ENCODE measurements around the gene TAOK1.
A peak's percentile ranks its signal among the peaks of the same experiment; 100 is the strongest.
"Not testable (repeated sequence)": the region's sequence is repeated elsewhere in the genome, so short reads cannot be mapped to it uniquely, and the experiment has no call there.

The TAOK1 gene

GRCh38 chr17:29555840-29556239 is 165.7 kb downstream of the TAOK1 start:
- no peak for DNase-seq

GRCh38 chr17:29557085-29557738 is 167.0 kb downstream of the TAOK1 start:
- DNase-seq = no peak

GRCh38 chr17:29557739-29558116 is 167.6 kb downstream of the TAOK1 start:
- no peak for DNase-seq

GRCh38 chr17:29558139-29558538 is 168.0 kb downstream of the TAOK1 start:
- not testable (repeated sequence) for DNase-seq

GRCh38 chr17:29559640-29560039 is 169.5 kb downstream of the TAOK1 start:
- peak; percentile 67 for DNase-seq

DNA sequence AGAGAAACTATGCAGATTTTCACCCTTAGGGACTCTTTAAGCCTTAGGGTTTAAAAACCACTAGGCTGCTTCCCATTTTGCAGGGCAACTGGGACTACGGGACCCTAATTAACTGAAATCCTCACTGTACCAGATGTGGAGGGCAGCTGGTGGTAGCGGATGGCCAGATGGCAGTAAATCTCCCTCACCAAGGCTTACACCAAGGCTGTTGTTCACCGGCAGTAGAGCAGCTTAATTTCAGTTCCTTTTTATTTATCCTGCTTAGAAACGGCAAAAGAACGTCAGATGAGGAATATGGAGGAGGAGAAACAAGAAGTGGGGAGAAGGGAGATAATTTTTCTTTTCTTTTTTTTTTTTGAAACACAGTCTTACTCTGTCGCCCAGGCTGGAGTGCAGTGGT is 170.2 kb downstream of the TAOK1 start:
- DNase-seq = peak; percentile 81

DNA sequence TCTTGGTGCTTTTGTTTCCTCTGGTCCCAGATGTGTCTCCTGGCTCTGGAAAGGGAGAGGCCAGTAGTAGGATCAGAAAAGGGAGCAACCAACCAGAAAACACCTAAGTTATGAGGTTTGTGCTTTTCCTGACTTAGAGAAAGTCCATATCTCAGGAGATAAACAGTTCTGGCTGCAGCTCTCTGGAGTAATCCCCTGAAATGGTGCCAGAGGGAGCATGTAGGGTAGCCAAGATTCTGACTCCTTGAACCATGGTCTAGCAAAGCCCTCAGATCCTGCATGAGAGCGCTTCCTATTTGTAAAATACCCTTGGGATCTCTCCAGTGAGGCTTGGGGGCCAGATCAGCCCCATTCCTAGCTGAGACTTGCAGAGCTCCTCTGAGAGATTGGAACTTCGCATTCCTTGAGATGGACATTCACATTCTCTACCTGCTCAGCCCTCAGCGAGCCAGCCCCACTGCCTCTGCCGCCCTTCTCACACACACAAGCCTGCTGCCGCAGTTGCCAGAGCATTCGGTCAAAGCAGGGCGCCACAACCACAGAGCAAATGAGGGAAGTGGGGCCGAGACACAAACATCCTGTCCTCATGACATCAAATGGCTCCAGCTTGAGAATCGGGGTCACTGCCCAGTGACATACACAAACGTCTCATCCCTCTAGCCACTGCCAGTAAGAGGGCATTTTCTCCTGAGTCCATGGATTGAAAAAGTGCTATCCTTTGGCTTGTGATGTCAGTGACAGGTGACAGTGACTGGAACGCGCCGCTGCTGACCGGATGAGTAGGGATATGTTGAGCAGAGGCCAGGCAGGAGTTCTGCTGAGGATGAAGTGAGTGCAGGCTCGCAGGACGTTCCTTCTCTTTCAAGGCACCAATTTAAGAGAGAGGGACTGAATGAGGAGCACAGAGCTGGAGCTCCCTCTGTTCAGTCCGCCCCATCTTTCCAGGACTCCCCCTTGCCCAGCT is 171.7 kb downstream of the TAOK1 start:
- DNase-seq = no peak

- DNase-seq = no peak
Measured at GRCh38 chr17:29562615-29563014, 172.5 kb downstream of the TAOK1 start.

DNA sequence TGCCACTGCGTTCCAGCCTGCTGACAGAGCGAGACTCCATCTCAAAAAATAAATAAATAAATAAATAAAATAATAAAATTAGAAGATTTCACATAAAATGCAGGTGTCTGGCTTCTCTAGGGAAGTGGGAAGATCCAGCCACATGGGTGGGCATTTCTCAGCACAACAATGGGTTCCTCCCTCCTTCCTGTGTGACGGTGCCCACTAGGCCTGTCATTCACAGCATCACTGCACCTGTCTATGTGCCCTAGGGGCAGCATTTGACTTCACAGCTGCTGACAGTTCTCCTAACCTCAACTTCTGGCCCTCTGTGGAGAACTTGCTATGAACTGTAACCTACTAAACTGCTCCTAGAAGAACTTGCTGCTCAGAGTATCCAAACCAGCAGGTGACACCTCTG is 173.7 kb downstream of the TAOK1 start:
- peak; percentile 36 for DNase-seq

DNA sequence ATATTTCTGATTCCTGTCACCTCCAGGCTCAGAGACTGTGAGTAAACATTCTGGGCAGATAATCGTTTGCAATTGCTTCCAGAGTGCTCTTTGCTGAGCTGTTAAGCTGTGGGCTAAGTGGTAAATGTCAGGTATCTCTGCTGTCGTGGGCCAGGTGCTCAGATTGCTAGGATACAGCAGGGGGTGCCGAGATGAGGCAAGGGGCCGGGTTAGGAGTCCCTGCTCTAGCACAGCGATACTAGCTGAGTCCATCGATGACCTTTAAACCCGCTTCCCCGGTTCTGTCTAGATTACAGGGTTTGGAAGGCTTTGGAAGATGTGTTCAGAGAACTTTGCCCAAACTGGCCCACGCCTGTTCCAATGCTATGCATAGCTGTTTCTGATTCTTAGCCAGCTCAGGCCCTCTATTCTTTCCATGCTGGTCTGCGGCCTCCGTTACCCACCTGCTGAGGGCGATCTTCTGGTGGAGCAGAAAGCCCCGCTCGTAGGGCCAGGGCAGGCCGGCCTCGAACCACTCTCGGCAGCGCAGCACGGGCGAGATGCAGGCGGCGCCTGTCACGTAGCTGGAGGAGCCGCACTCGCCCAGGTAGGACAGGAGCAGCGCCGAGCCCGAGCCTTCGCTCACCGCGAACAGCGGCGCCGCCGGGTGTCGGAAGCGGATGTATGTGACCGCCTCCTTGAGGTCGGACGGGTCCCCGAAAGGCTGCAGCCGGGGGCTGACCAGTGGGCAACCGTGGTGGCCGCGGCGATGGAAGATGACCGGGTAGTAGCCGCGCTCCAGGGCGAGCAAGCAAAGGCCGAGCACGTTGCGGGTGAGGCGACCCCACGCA is 175.7 kb downstream of the TAOK1 start:
- DNase-seq = peak; percentile 87

- peak; percentile 85 for DNase-seq
Measured at GRCh38 chr17:29566473-29567303, 176.5 kb downstream of the TAOK1 start, which contains the start of gene ABHD15. Gene ABHD15 (minus strand): TSS chr17:29567037. CDS start chr17:29566966, 71 bp downstream.

GRCh38 chr17:29567304-29567553 is 177.1 kb downstream of the TAOK1 start:
- peak; percentile 75 for DNase-seq

- peak; percentile 84 for DNase-seq
Measured at GRCh38 chr17:29567554-29568330, 177.6 kb downstream of the TAOK1 start.

DNA sequence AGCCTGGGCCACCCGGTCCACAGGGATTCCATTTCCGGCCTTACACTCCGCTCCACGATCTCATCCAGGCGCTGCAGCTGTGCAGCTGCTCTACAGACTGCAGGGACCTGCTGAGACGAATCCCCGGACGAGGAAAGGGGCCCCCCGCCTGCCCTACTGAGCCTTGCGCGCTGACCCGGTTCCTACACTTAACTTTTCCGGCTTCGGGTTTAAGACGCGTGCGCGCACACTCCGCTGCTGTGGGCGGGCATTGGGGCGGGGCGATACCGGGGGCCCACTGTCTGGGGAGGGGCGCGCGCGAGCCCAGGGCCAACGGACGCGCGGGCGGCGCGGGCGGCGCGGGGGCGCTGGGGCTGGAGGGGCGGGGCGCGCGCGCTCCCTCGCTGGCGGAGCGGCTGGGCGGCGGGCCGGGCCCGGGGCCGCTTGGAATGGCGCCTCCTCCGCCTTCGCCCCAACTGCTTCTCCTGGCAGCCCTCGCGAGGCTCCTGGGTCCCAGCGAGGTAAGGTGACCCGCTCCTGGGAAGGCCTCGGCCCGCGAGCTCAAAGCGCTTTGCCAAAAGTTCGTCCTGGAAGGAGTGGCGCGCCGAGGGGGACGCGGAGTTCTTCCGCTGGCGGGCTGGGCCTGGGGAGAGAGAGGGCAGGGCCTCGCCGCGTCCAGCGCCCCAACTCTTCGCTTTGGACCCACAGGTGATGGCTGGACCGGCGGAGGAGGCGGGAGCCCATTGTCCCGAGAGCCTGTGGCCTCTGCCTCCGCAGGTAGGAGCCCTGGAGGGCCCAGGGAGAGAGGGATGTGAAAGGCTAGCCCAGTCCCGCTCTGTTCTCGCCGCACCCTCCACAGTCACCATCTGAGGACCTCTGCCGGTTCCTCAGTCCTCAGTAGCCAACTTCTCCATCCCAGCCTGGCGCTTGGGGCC is 178.4 kb downstream of the TAOK1 start, which contains the start of gene TP53I13:
Gene TP53I13, plus strand, starts transcription at position 371 of the 914 bp plus-strand sequence. Its CDS starts 58 bp downstream, at position 429.
- DNase-seq = peak; percentile 96

DNA sequence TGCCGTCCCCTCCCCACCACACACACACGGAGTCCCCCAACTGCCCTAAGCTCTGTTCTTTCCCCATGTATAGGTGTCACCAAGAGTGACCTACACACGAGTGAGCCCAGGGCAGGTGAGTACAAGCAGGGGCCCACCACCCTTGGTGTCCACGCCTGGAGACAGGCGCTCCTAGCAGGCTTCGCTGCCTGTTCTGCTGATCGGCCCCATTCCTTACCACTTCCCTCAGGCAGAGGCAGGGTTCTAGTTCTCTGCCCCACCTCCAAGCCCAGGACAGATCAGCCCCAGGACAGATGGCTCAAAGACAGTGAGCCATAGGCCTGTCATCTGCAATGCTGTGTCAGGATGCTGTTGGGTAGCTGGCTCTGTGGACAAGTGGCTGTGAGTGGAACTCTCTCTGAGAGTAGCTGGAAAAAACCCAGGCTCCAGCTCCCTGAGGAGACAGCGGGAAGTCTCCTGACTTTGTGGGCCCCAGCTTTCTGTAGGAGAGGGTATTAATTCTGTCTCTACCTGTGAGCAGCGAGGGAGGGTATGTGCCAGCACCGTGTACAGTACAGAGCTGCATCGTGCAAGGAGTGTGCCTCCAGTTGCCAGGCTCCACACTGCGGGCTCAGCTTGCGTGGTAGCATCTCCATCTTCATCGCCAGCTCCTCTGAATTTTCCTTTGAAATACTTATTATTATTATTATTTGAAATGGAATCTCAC is 179.2 kb downstream of the TAOK1 start:
- DNase-seq = peak; percentile 41

GRCh38 chr17:29570521-29570920 is 180.4 kb downstream of the TAOK1 start:
- no peak for DNase-seq

GRCh38 chr17:29571486-29571882 is 181.3 kb downstream of the TAOK1 start:
- DNase-seq = no peak

GRCh38 chr17:29571883-29572681 is 181.9 kb downstream of the TAOK1 start:
- no peak for DNase-seq
